GM12873 (cell line): ENCODE results near the gene FLYWCH1.

Source experiments
- CTCF ChIP-seq: IDR thresholded peaks from 2 replicates; pipeline ENCODE4 v1.5.1; 2012; ENCODE audit warnings: low read depth, mild to moderate bottlenecking, moderate library complexity, low read length, control low read depth; ENCODE audit not compliant: insufficient read depth; ENCODE audit errors: missing control alignments

The FLYWCH1 gene

GRCh38 chr16:2960183-2961010 is 48.7 kb downstream of the FLYWCH1 start:
- TF ChIP-seq CTCF, result no peak

- TF ChIP-seq CTCF, result no peak
Measured at GRCh38 chr16:2962334-2963073, 50.8 kb downstream of the FLYWCH1 start.

GRCh38 chr16:2963074-2963722 is 51.5 kb downstream of the FLYWCH1 start:
- no peak for TF ChIP-seq CTCF

GRCh38 chr16:2963723-2964474 is 52.2 kb downstream of the FLYWCH1 start, which contains the start of gene KREMEN2:
Gene KREMEN2 (plus strand): TSS chr16:2964275. CDS start chr16:2964521, 246 bp downstream.
- no peak for TF ChIP-seq CTCF

- no peak for TF ChIP-seq CTCF
Measured at GRCh38 chr16:2964475-2965336, 53.0 kb downstream of the FLYWCH1 start.

- TF ChIP-seq CTCF, result no peak
Measured at GRCh38 chr16:2966043-2966807, 54.5 kb downstream of the FLYWCH1 start.
